ENCODE data around the gene PRKD1.

PRKD1 gene

DNA sequence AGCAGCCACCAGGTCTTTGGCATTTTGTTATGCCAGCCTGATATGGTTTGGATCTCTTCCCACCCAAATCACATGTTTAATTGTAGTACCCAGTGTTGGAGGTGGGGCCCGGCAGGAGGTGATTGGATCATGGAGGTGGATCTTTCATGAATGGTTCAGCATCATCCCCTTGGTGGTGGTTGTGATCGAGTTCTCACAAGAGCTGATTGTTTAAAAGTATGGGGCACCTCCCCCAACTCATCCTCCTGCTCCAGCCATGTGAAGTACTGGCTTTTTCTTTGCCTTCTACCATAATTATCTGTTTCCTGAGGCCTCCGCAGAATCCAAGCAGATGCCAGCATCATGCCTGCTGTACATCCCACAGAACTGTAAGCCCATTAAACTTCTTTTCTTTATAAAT, 12.8 kb upstream of the PRKD1 start:
- no peaks in the 10 kb centered on the region for H3K27me3 ChIP-seq (ENCODE audit: insufficient read depth, low read length, poor library complexity, severe bottlenecking)
- no peak overlapping the region for H3K4me3 ChIP-seq (ENCODE audit: low read length, poor library complexity, severe bottlenecking)
- no peak overlapping the region for H3K9ac ChIP-seq (ENCODE audit: low read depth, low read length, poor library complexity, severe bottlenecking)
- no peak overlapping the region for H2AFZ ChIP-seq (ENCODE audit: low read length)
- H3K79me2 ChIP-seq (ENCODE audit: insufficient read depth, low read length) = no peaks in the 10 kb centered on the region
- H3F3A ChIP-seq (ENCODE audit: low read depth) = no peaks in the 10 kb centered on the region
- H3K36me3 ChIP-seq (ENCODE audit: insufficient read depth, low read length) = no peaks in the 10 kb centered on the region
- no peaks in the 10 kb centered on the region for H3K4me1 ChIP-seq (ENCODE audit: insufficient read depth, low read length, poor library complexity, severe bottlenecking)
- peaks cover 3% of the 10 kb centered on the region for H3K9me3 ChIP-seq (ENCODE audit: insufficient read depth, low read depth, low read length)
- H4K20me1 ChIP-seq (ENCODE audit: insufficient read depth, low read length, poor library complexity, severe bottlenecking) = no peaks in the 10 kb centered on the region
- H3K9me2 ChIP-seq (replicated peaks; ENCODE audit: low read depth, low read length) = no peaks in the 10 kb centered on the region
- no peak overlapping the region for H3K4me2 ChIP-seq (ENCODE audit: low read depth, low read length, poor library complexity, severe bottlenecking)
- TF ChIP-seq, protein P1, sequence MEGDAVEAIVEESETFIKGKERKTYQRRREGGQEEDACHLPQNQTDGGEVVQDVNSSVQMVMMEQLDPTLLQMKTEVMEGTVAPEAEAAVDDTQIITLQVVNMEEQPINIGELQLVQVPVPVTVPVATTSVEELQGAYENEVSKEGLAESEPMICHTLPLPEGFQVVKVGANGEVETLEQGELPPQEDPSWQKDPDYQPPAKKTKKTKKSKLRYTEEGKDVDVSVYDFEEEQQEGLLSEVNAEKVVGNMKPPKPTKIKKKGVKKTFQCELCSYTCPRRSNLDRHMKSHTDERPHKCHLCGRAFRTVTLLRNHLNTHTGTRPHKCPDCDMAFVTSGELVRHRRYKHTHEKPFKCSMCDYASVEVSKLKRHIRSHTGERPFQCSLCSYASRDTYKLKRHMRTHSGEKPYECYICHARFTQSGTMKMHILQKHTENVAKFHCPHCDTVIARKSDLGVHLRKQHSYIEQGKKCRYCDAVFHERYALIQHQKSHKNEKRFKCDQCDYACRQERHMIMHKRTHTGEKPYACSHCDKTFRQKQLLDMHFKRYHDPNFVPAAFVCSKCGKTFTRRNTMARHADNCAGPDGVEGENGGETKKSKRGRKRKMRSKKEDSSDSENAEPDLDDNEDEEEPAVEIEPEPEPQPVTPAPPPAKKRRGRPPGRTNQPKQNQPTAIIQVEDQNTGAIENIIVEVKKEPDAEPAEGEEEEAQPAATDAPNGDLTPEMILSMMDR (conservative IDR thresholded peaks at IDR 0.05; ENCODE audit: low read length) = no peak
- no peak for TF ChIP-seq EZH2phosphoT487 (IDR thresholded peaks at IDR 0.05; ENCODE audit: borderline replicate concordance)

DNA sequence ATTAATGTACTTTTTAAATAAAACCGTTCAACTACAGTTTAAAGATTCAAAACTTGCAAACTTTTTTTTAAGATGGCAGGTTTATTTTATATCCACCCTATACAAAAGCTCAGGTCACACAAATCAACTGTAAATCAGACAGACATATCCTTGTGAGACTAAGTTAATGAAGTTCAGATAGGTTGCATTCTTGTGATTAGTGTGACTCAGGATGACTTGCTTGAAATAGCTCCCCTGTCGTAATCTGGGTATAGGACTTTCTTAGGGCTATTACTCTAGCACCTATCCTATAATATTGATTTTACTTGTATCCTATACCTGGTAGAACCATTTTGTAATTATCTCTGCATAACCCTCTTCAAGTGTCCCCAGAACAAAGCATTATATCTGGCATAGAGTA, 9.5 kb upstream of the PRKD1 start:
- no peaks in the 10 kb centered on the region for H4K20me1 ChIP-seq (ENCODE audit: insufficient read depth, low read length, poor library complexity, severe bottlenecking)
- no peaks in the 10 kb centered on the region for H3K79me2 ChIP-seq (ENCODE audit: insufficient read depth, low read length)
- no peak overlapping the region for H3K4me3 ChIP-seq (ENCODE audit: low read length, poor library complexity, severe bottlenecking)
- H3K9me2 ChIP-seq (replicated peaks; ENCODE audit: low read depth, low read length) = no peaks in the 10 kb centered on the region
- H3K9ac ChIP-seq (ENCODE audit: low read depth, low read length, poor library complexity, severe bottlenecking) = no peak overlapping the region
- H3K36me3 ChIP-seq (ENCODE audit: insufficient read depth, low read length) = no peaks in the 10 kb centered on the region
- H3K9me3 ChIP-seq (ENCODE audit: insufficient read depth, low read depth, low read length) = no peaks in the 10 kb centered on the region; the same call in 1 of the 2 replicates
- no peaks in the 10 kb centered on the region for H3K27me3 ChIP-seq (ENCODE audit: insufficient read depth, low read length, poor library complexity, severe bottlenecking)
- H3K4me1 ChIP-seq (ENCODE audit: insufficient read depth, low read length, poor library complexity, severe bottlenecking) = no peaks in the 10 kb centered on the region
- TF ChIP-seq, protein P1 (conservative IDR thresholded peaks at IDR 0.05; ENCODE audit: low read length) = no peak
- TF ChIP-seq EZH2phosphoT487 (IDR thresholded peaks at IDR 0.05; ENCODE audit: borderline replicate concordance) = no peak
- H3K4me2 ChIP-seq (ENCODE audit: low read depth, low read length, poor library complexity, severe bottlenecking) = no peak overlapping the region
- H2AFZ ChIP-seq (ENCODE audit: low read length) = no peak overlapping the region
- no peaks in the 10 kb centered on the region for H3F3A ChIP-seq (ENCODE audit: low read depth)

DNA sequence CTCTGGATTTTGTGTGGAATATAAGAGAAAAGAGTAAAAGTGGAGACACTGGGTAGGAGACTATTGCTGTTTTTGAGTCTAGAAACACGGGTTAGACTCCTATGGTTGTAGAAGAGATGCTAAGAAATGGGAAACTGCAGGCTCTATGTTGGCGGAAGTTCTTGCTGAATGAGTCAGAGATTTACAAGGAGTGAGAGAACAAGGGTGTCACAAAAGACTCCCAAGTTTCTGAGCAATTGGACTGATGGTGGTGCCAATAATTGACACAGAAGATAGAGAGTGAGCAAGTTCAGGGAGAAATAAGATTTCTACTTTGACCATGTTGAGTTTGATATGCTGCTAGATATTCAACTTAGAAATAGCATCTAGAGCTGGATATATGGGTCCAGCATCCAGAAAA, 2.6 kb upstream of the PRKD1 start:
- H2AFZ ChIP-seq (ENCODE audit: low read length) = no peak overlapping the region
- no peaks in the 10 kb centered on the region for H3K27me3 ChIP-seq (ENCODE audit: insufficient read depth, low read length, poor library complexity, severe bottlenecking)
- no peaks in the 10 kb centered on the region for H3K9me2 ChIP-seq (replicated peaks; ENCODE audit: low read depth, low read length)
- no peak overlapping the region for H3K9ac ChIP-seq (ENCODE audit: low read depth, low read length, poor library complexity, severe bottlenecking)
- no peaks in the 10 kb centered on the region for H4K20me1 ChIP-seq (ENCODE audit: insufficient read depth, low read length, poor library complexity, severe bottlenecking)
- TF ChIP-seq, protein P1 (conservative IDR thresholded peaks at IDR 0.05; ENCODE audit: low read length) = no peak
- TF ChIP-seq EZH2phosphoT487 (IDR thresholded peaks at IDR 0.05; ENCODE audit: borderline replicate concordance) = no peak
- no peak overlapping the region for H3K4me3 ChIP-seq (ENCODE audit: low read length, poor library complexity, severe bottlenecking)
- no peaks in the 10 kb centered on the region for H3F3A ChIP-seq (ENCODE audit: low read depth)
- H3K79me2 ChIP-seq (ENCODE audit: insufficient read depth, low read length) = no peaks in the 10 kb centered on the region
- H3K4me2 ChIP-seq (ENCODE audit: low read depth, low read length, poor library complexity, severe bottlenecking) = no peak overlapping the region
- H3K4me1 ChIP-seq (ENCODE audit: insufficient read depth, low read length, poor library complexity, severe bottlenecking) = no peaks in the 10 kb centered on the region
- H3K9me3 ChIP-seq (ENCODE audit: insufficient read depth, low read depth, low read length) = no peaks in the 10 kb centered on the region
- no peaks in the 10 kb centered on the region for H3K36me3 ChIP-seq (ENCODE audit: insufficient read depth, low read length)
